ENCODE measurements around the gene PLEKHA5. TPM values are rescaled to one million over a fixed set of nuclear protein-coding genes. Genes with fewer than 3 reads are reported as not detected.

PLEKHA5 gene
- total and polyA plus RNA-seq, 2 of the 4 experiments (the other 2 are of a cell fraction) = 5.3 to 12.2 TPM

GRCh38 chr12:19230299-19230866 is 100.8 kb downstream of the PLEKHA5 start:
- CTCF ChIA-PET = no interaction called here
- H3K56ac ChIP-seq (ENCODE audit: extremely low read depth, insufficient read depth, low read length) = no peak overlapping the region

More at GRCh38 chr12:19230299-19230866, 100.8 kb downstream of the PLEKHA5 start:
- Histone ChIP-seq H3K14ac (replicated peaks; ENCODE audit: low read depth, low read length) (no peak overlapping the region), H3K4me3 (ENCODE audit: insufficient read depth, low read depth, low read length) (no peak overlapping the region), H3K27me3 (ENCODE audit: control insufficient read depth, insufficient read depth, low read length) (no peaks in the 10 kb centered on the region), H4K5ac (ENCODE audit: low read depth, low read length) (no peak overlapping the region), H2BK15ac (ENCODE audit: low read depth, low read length) (no peak overlapping the region), H3K18ac (ENCODE audit: low read depth, low read length) (no peak overlapping the region), H3K9me3 (ENCODE audit: control insufficient read depth, insufficient read depth, low read length) (peaks cover 2% of the 10 kb centered on the region; the same call in 1 of the 2 replicates), H2BK5ac (ENCODE audit: low read depth, low read length, poor library complexity, severe bottlenecking) (no peak overlapping the region), H3K4me1 (ENCODE audit: control insufficient read depth, insufficient read depth, low read length) (peaks cover 10% of the 10 kb centered on the region), H3K23ac (ENCODE audit: low read depth, low read length) (no peak overlapping the region), H4K91ac (ENCODE audit: insufficient read depth, low read depth, low read length) (no peak overlapping the region), H3K4me2 (ENCODE audit: low read depth, low read length) (no peak overlapping the region), H3K27ac (ENCODE audit: insufficient read depth, low read length) (no peak overlapping the region), H2AK5ac (ENCODE audit: low read depth, low read length) (no peak overlapping the region), H3K79me1 (ENCODE audit: low read depth in 1 of 2, low read length in 2 of 2) (peaks cover 9 to 17% of the 10 kb centered on the region in 2 experiments), H4K8ac (ENCODE audit: low read depth in 2 of 2, low read length in 2 of 2) (no peak overlapping the region), H2AK9ac (replicated peaks; ENCODE audit: low read depth, low read length, poor library complexity) (no peak overlapping the region), H3K9me1 (ENCODE audit: insufficient read depth, low read length) (peaks cover 4% of the 10 kb centered on the region), H2BK20ac (ENCODE audit: low read depth, low read length) (no peak overlapping the region), H3K4ac (ENCODE audit: low read depth, low read length) (no peak overlapping the region), H2BK120ac (ENCODE audit: low read depth, low read length) (no peak overlapping the region), H3K36me3 (ENCODE audit: control insufficient read depth, insufficient read depth, low read length) (0 out of 2 replicates have a peak, but pooled peaks cover 2% of the 10 kb centered on the region), H3K9ac (ENCODE audit: low read depth, low read length) (no peak overlapping the region), H2AFZ (replicated peaks; ENCODE audit: low read length, poor library complexity) (no peak overlapping the region), H4K20me1 (ENCODE audit: insufficient read depth, low read length) (peaks cover 7% of the 10 kb centered on the region; the same call in 1 of the 2 replicates)
- intact Hi-C loops (cut with micrococcal nuclease) = no loop called here
- POLR2A ChIA-PET (ENCODE audit: unreplicated experiment) = no interaction called here
- BruUV-seq (replicated peaks) = no TSS peak
- 100% methylated on average over 7 of the region's 37 CpGs; no CpG with 5 or more reads in 1 of the 2 experiments for WGBS, 2 experiments (ENCODE audit: extremely low coverage in 2 of 2, insufficient read length in 1 of 2)
- in situ Hi-C loops (cut with MboI; ENCODE audit: low sequenced_read_pairs) = no loop called here
- no peak for ATAC-seq (ENCODE audit: low read depth)
- no peak for DNase-seq
- dilution Hi-C loops (cut with HindIII; ENCODE audit: low sequenced_read_pairs, unreplicated experiment) = no loop called here
- TF ChIP-seq USF2 (IDR thresholded peaks at IDR 0.05; ENCODE audit: low read depth, low read length) (no peak), CHD1 (IDR thresholded peaks at IDR 0.05; ENCODE audit: low read depth, low read length) (no peak), CTCF (conservative IDR thresholded peaks at IDR 0.05; ENCODE audit: low read depth, low read length) (no peak), RAD21 (IDR thresholded peaks at IDR 0.05; ENCODE audit: low read length) (no peak), FOS (IDR thresholded peaks at IDR 0.05; ENCODE audit: low read depth, low read length) (no peak), BHLHE40 (IDR thresholded peaks at IDR 0.05; ENCODE audit: low read depth, low read length) (no peak), RCOR1 (IDR thresholded peaks at IDR 0.05; ENCODE audit: insufficient replicate concordance, low read length) (no peak), MAZ (IDR thresholded peaks at IDR 0.05; ENCODE audit: borderline replicate concordance, low read depth, low read length) (no peak), MXI1 (IDR thresholded peaks at IDR 0.05; ENCODE audit: borderline replicate concordance, low read depth, low read length) (no peak)

Data from IMR-90 (cell line).